GM19351 (cell line): ENCODE results near the gene WBP11.
A peak's percentile ranks its signal among the peaks of the same experiment; 100 is the strongest.

ENCODE experiments used
- ATAC-seq: cut with Tn5 transposase; IDR thresholded peaks from one replicate; pipeline ENCODE4 v1.9.1; 2021; ENCODE audit warnings: mild to moderate bottlenecking, moderate library complexity; ENCODE audit not compliant: unreplicated experiment

Gene WBP11

GRCh38 chr12:14825256-14825655, 22.0 kb upstream of the WBP11 start:
- ATAC-seq = no peak

GRCh38 chr12:14824012-14824634, 20.8 kb upstream of the WBP11 start:
- ATAC-seq = peak; percentile 53

- ATAC-seq = no peak
Observed at GRCh38 chr12:14814014-14814413, 10.7 kb upstream of the WBP11 start, which contains the start of gene SMCO3. SMCO3 (minus strand) TSS chr12:14814182; CDS start chr12:14806680, 7,502 bp downstream.

- ATAC-seq = no peak
Observed at GRCh38 chr12:14811486-14811885, 8.2 kb upstream of the WBP11 start.

- no peak for ATAC-seq
Observed at GRCh38 chr12:14810953-14811483, 7.7 kb upstream of the WBP11 start.

- ATAC-seq = no peak
Observed at GRCh38 chr12:14810167-14810952, 7.1 kb upstream of the WBP11 start.

- ATAC-seq = peak; percentile 12
Observed at GRCh38 chr12:14803830-14804160, 517 bp upstream of the WBP11 start.

- no peak for ATAC-seq
Observed at GRCh38 chr12:14802721-14803010, 612 bp downstream of the WBP11 start.

- no peak for ATAC-seq
Observed at GRCh38 chr12:14802247-14802646, 1.0 kb downstream of the WBP11 start.

- ATAC-seq = no peak
Observed at GRCh38 chr12:14795028-14795448, 8.2 kb downstream of the WBP11 start.

GRCh38 chr12:14785568-14785967, 17.7 kb downstream of the WBP11 start:
- ATAC-seq = no peak

- no peak for ATAC-seq
Observed at GRCh38 chr12:14784471-14784870, 18.8 kb downstream of the WBP11 start.

GRCh38 chr12:14782756-14783155, 20.5 kb downstream of the WBP11 start:
- ATAC-seq = peak; percentile 72

- ATAC-seq = no peak
Observed at GRCh38 chr12:14781563-14781962, 21.7 kb downstream of the WBP11 start.

GRCh38 chr12:14780859-14781258, 22.4 kb downstream of the WBP11 start:
- ATAC-seq = no peak

GRCh38 chr12:14779834-14780233, 23.4 kb downstream of the WBP11 start:
- no peak for ATAC-seq

GRCh38 chr12:14777271-14777670, 26.0 kb downstream of the WBP11 start:
- ATAC-seq = no peak

- ATAC-seq = no peak
Observed at GRCh38 chr12:14776236-14776961, 26.9 kb downstream of the WBP11 start.

- ATAC-seq = no peak
Observed at GRCh38 chr12:14775636-14775980, 27.7 kb downstream of the WBP11 start.

- ATAC-seq = no peak
Observed at GRCh38 chr12:14774906-14775635, 28.2 kb downstream of the WBP11 start.
